GM23248 (cell line): ENCODE results near the gene RBPJ. TPM values are rescaled to one million over a fixed set of nuclear protein-coding genes. Genes with fewer than 3 reads are reported as not detected.

ENCODE experiments used
- DNase-seq: peaks from one replicate; pipeline ENCODE4 v3.0.0-alpha.2; 2015
- H2AFZ ChIP-seq: fragments of 200-600 bp; sonication (generic); 2 replicates; pipeline ENCODE4 v1.6.1; 2016; ENCODE audit warnings: antibody characterized with exemption
- H3F3A ChIP-seq: fragments of 200-600 bp; sonication (generic); 2 replicates; pipeline ENCODE4 v1.6.1; 2016; ENCODE audit warnings: mild to moderate bottlenecking, antibody characterized with exemption, mixed run types; ENCODE audit not compliant: insufficient read depth
- H3K27ac ChIP-seq: fragments of 200-600 bp; sonication (generic); 2 replicates; pipeline ENCODE4 v1.5.1; 2016; ENCODE audit warnings: mild to moderate bottlenecking
- H3K27me3 ChIP-seq: fragments of 200-600 bp; sonication (generic); replicated peaks from 2 replicates; pipeline ENCODE4 v1.6.1; 2016; ENCODE audit warnings: mild to moderate bottlenecking; ENCODE audit not compliant: insufficient read depth
- H3K36me3 ChIP-seq: fragments of 200-600 bp; sonication (generic); 2 replicates; pipeline ENCODE4 v1.6.1; 2016; ENCODE audit warnings: low read depth, mild to moderate bottlenecking
- H3K4me1 ChIP-seq: fragments of 200-600 bp; sonication (generic); 2 replicates; pipeline ENCODE4 v1.6.1; 2016; ENCODE audit warnings: mild to moderate bottlenecking; ENCODE audit not compliant: insufficient read depth
- H3K4me2 ChIP-seq: fragments of 200-600 bp; sonication (generic); one replicate; pipeline ENCODE4 v1.6.1; 2016; ENCODE audit warnings: mild to moderate bottlenecking; ENCODE audit not compliant: unreplicated experiment
- H3K4me3 ChIP-seq: fragments of 200-600 bp; sonication (generic); 2 replicates; pipeline ENCODE4 v1.5.1; 2016; ENCODE audit warnings: mild to moderate bottlenecking
- H3K79me2 ChIP-seq: fragments of 200-600 bp; sonication (generic); 2 replicates; pipeline ENCODE4 v1.6.1; 2016; ENCODE audit warnings: mild to moderate bottlenecking; ENCODE audit not compliant: insufficient read depth
- H3K9ac ChIP-seq: fragments of 200-600 bp; sonication (generic); 2 replicates; pipeline ENCODE4 v1.6.1; 2016; ENCODE audit warnings: mild to moderate bottlenecking
- H3K9me2 ChIP-seq: fragments of 200-600 bp; sonication (generic); 2 replicates; pipeline ENCODE4 v1.6.1; 2016; ENCODE audit warnings: mixed run types, mild to moderate bottlenecking, moderate library complexity; ENCODE audit not compliant: insufficient read depth
- H3K9me3 ChIP-seq: fragments of 200-600 bp; sonication (generic); one replicate; pipeline ENCODE4 v1.6.1; 2017; ENCODE audit warnings: low read depth
- H4K20me1 ChIP-seq: fragments of 200-600 bp; sonication (generic); 2 replicates; pipeline ENCODE4 v1.6.0; 2016; ENCODE audit not compliant: insufficient read depth
- EZH2 ChIP-seq: fragments of 200-600 bp; sonication (generic); IDR thresholded peaks from 2 replicates; pipeline ENCODE4 v1.6.1; 2018; ENCODE audit warnings: antibody characterized with exemption, mild to moderate bottlenecking; ENCODE audit not compliant: insufficient read depth, poor library complexity, severe bottlenecking
- EZH2phosphoT487 ChIP-seq: fragments of 200-600 bp; sonication (generic); IDR thresholded peaks from 2 replicates; pipeline ENCODE4 v1.6.1; 2018; ENCODE audit warnings: antibody characterized with exemption, moderate library complexity, mild to moderate bottlenecking, low read depth; ENCODE audit not compliant: insufficient read depth
- WGBS, 2 experiments: methylation state at CpG; one replicate each; pipeline ENCODE4 v1.1.6; 2015 to 2017; ENCODE audit warnings: low lambda C conversion rate in 2 of 2, low coverage in 1 of 2; ENCODE audit errors: missing lambda C conversion rate in 2 of 2; 5-methylcytosine and 5-hydroxymethylcytosine counted together
- in situ Hi-C: fragments of 300-500 bp; cut with MboI; formaldehyde crosslinking; loops from 2 replicates; pipeline ENCODE4 v1.15.0; 2020
- polyA plus RNA-seq: library from polyadenylated mRNA; unstranded; fragments of >200 nt; fragmentation: Nextera tagmentation; extraction: Ambion mirVana; gene quantifications from 2 replicates; pipeline ENCODE4 v1.2.1, GENCODE V29; 2016
- total RNA-seq: library from RNA; depleted of rRNA; stranded (reverse); fragments of >200 nt; shearing (Covaris generic); gene quantifications from 2 replicates; pipeline ENCODE4 v1.2.3, GENCODE V29; 2014

Gene RBPJ
- total and polyA plus RNA-seq, 2 experiments from 2014 or later: 70.7 to 85.4 TPM

GRCh38 chr4:26287756-26288155, 33.1 kb upstream of the RBPJ start:
- Histone ChIP-seq H3K79me2 (no peaks in the 10 kb centered on the region), H3K4me1 (peaks cover 14% of the 10 kb centered on the region), H3K4me2 (peak overlapping the region; percentile 35), H4K20me1 (no peaks in the 10 kb centered on the region), H2AFZ (peak overlapping the region; percentile 29; the same call in 1 of the 2 replicates), H3K9ac (no peak overlapping the region), H3K9me3 (no peaks in the 10 kb centered on the region), H3K27ac (peak overlapping the region; percentile 56), H3K27me3 (no peaks in the 10 kb centered on the region), H3K9me2 (no peaks in the 10 kb centered on the region), H3K4me3 (peak overlapping the region; percentile 14; the same call in 1 of the 2 replicates), H3F3A (peaks cover 18% of the 10 kb centered on the region), H3K36me3 (no peaks in the 10 kb centered on the region)
- in situ Hi-C loops: no loop called here
- TF ChIP-seq EZH2phosphoT487 (no peak), EZH2 (no peak)
- 94% methylated on average over 1 of the region's 1 CpG; no CpG with 5 or more reads in 1 of the 2 experiments for WGBS, 2 experiments
- no peak for DNase-seq

GRCh38 chr4:26288355-26288909, 32.4 kb upstream of the RBPJ start:
- peak; percentile 84 for DNase-seq
- no peaks in the 10 kb centered on the region for H3K9me3 ChIP-seq
- H3K27ac ChIP-seq: peak overlapping the region; percentile 56
- 0 out of 2 replicates have a peak overlapping the region, but pooled peaks have one; percentile 1 for H3K9ac ChIP-seq
- H3K4me1 ChIP-seq: peaks cover 14% of the 10 kb centered on the region
- in situ Hi-C loops: no loop called here
- H3K4me2 ChIP-seq: peak overlapping the region; percentile 35
- H3F3A ChIP-seq: peaks cover 18% of the 10 kb centered on the region
- H2AFZ ChIP-seq: peak overlapping the region; percentile 29
- H3K9me2 ChIP-seq: no peaks in the 10 kb centered on the region
- no peaks in the 10 kb centered on the region for H3K79me2 ChIP-seq
- no peak for TF ChIP-seq EZH2phosphoT487
- TF ChIP-seq EZH2: no peak
- peak overlapping the region; percentile 14 for H3K4me3 ChIP-seq
- H3K27me3 ChIP-seq: no peaks in the 10 kb centered on the region
- WGBS, 2 experiments: 3 to 5% methylated on average over 4 of the region's 4 CpGs
- no peaks in the 10 kb centered on the region for H3K36me3 ChIP-seq
- no peaks in the 10 kb centered on the region for H4K20me1 ChIP-seq

- Histone ChIP-seq H3K4me3 (no peak overlapping the region), H2AFZ (no peak overlapping the region), H3K79me2 (no peaks in the 10 kb centered on the region), H4K20me1 (no peaks in the 10 kb centered on the region), H3K9me3 (no peaks in the 10 kb centered on the region), H3K4me1 (peaks cover 14% of the 10 kb centered on the region), H3K9ac (no peak overlapping the region), H3K36me3 (no peaks in the 10 kb centered on the region), H3K9me2 (no peaks in the 10 kb centered on the region), H3K27ac (no peak overlapping the region), H3F3A (peaks cover 18% of the 10 kb centered on the region), H3K4me2 (no peak overlapping the region), H3K27me3 (no peaks in the 10 kb centered on the region)
- TF ChIP-seq EZH2phosphoT487: no peak
- no peak for TF ChIP-seq EZH2
- 69 to 72% methylated on average over 4 of the region's 4 CpGs for WGBS, 2 experiments
- DNase-seq: no peak
- in situ Hi-C loops: no loop called here
Measured at GRCh38 chr4:26289401-26289800, 31.4 kb upstream of the RBPJ start.

- Histone ChIP-seq H3K4me2 (no peak overlapping the region), H3K9me2 (no peaks in the 10 kb centered on the region), H3K4me1 (peaks cover 14% of the 10 kb centered on the region), H3F3A (peaks cover 18% of the 10 kb centered on the region), H3K9ac (no peak overlapping the region), H3K36me3 (no peaks in the 10 kb centered on the region), H3K27me3 (no peaks in the 10 kb centered on the region), H4K20me1 (no peaks in the 10 kb centered on the region), H3K79me2 (no peaks in the 10 kb centered on the region), H3K27ac (no peak overlapping the region), H3K9me3 (no peaks in the 10 kb centered on the region), H2AFZ (no peak overlapping the region), H3K4me3 (no peak overlapping the region)
- TF ChIP-seq EZH2phosphoT487: no peak
- no peak for TF ChIP-seq EZH2
- DNase-seq: no peak
- 46 to 58% methylated on average over 3 of the region's 3 CpGs for WGBS, 2 experiments
- in situ Hi-C loops: no loop called here
Measured at GRCh38 chr4:26290321-26290720, 30.5 kb upstream of the RBPJ start.

GRCh38 chr4:26294904-26295303, 25.9 kb upstream of the RBPJ start:
- no peak overlapping the region for H3K27ac ChIP-seq
- H3K27me3 ChIP-seq: no peaks in the 10 kb centered on the region
- no peaks in the 10 kb centered on the region for H4K20me1 ChIP-seq
- no peaks in the 10 kb centered on the region for H3K9me2 ChIP-seq
- H3K79me2 ChIP-seq: no peaks in the 10 kb centered on the region
- H3K4me3 ChIP-seq: no peak overlapping the region
- H3K9me3 ChIP-seq: no peaks in the 10 kb centered on the region
- no peak for DNase-seq
- H3K4me2 ChIP-seq: no peak overlapping the region
- no peaks in the 10 kb centered on the region for H3K36me3 ChIP-seq
- H2AFZ ChIP-seq: no peak overlapping the region
- H3K4me1 ChIP-seq: peaks cover 18% of the 10 kb centered on the region
- TF ChIP-seq EZH2 (no peak), EZH2phosphoT487 (no peak)
- no peak overlapping the region for H3K9ac ChIP-seq
- WGBS, 2 experiments: 82 to 85% methylated on average over 5 of the region's 5 CpGs
- H3F3A ChIP-seq: peaks cover 12% of the 10 kb centered on the region
- in situ Hi-C loops: no loop called here
